ENCODE data around the gene ANKDD1A. TPM values are rescaled to one million over a fixed set of nuclear protein-coding genes. Genes with fewer than 3 reads are reported as not detected.
A peak's percentile ranks its signal among the peaks of the same experiment; 100 is the strongest.

The ANKDD1A gene
- total RNA-seq, 1 experiment from 2014 or later = 6.1 TPM

DNA sequence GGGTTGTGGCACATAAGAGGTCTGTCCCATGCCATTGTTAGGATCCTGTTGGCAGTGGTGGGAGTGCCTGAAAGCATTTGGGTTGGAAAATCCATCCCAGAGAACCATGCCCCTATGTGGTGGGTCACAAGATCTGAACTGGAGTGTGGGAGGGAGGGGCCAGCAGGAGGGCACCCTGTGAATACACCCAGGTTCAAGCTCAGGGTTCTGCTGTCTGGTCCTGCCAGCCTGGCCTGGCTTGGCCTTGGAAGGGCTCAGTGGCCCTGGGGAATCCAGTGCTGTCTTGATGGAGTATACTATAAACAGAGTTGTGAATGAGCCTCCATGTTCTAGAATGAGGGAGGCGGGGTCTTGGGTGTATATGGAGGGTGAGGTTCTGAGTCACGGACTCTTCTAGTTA, 11.8 kb downstream of the ANKDD1A start:
- peaks cover 13% of the 10 kb centered on the region for H3K9me3 Mint-ChIP-seq
- ChIA-PET CTCF (no interaction called here), POLR2A (no interaction called here)
- TF ChIP-seq AR (CRISPR knock-in tag; IDR thresholded peaks at IDR 0.05) (no peak), ZNF416 (CRISPR knock-in tag; IDR thresholded peaks at IDR 0.05) (no peak)
- TF ChIP-seq, protein P1, sequence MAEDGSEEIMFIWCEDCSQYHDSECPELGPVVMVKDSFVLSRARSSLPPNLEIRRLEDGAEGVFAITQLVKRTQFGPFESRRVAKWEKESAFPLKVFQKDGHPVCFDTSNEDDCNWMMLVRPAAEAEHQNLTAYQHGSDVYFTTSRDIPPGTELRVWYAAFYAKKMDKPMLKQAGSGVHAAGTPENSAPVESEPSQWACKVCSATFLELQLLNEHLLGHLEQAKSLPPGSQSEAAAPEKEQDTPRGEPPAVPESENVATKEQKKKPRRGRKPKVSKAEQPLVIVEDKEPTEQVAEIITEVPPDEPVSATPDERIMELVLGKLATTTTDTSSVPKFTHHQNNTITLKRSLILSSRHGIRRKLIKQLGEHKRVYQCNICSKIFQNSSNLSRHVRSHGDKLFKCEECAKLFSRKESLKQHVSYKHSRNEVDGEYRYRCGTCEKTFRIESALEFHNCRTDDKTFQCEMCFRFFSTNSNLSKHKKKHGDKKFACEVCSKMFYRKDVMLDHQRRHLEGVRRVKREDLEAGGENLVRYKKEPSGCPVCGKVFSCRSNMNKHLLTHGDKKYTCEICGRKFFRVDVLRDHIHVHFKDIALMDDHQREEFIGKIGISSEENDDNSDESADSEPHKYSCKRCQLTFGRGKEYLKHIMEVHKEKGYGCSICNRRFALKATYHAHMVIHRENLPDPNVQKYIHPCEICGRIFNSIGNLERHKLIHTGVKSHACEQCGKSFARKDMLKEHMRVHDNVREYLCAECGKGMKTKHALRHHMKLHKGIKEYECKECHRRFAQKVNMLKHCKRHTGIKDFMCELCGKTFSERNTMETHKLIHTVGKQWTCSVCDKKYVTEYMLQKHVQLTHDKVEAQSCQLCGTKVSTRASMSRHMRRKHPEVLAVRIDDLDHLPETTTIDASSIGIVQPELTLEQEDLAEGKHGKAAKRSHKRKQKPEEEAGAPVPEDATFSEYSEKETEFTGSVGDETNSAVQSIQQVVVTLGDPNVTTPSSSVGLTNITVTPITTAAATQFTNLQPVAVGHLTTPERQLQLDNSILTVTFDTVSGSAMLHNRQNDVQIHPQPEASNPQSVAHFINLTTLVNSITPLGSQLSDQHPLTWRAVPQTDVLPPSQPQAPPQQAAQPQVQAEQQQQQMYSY (CRISPR knock-in tag; IDR thresholded peaks at IDR 0.05) = peak; percentile 53; the same call in 1 of the 2 replicates
- ATAC-seq (no peak), DNase-seq (ENCODE audit: low spot score) (no peak)
- no peaks in the 10 kb centered on the region for H3K36me3 Mint-ChIP-seq
- H3K4me3 Mint-ChIP-seq = no peak overlapping the region
- H3K27ac Mint-ChIP-seq = no peak overlapping the region
- H3K4me1 Mint-ChIP-seq = peaks cover 6% of the 10 kb centered on the region
- H3K27me3 Mint-ChIP-seq (ENCODE audit: low read depth) = no peaks in the 10 kb centered on the region

DNA sequence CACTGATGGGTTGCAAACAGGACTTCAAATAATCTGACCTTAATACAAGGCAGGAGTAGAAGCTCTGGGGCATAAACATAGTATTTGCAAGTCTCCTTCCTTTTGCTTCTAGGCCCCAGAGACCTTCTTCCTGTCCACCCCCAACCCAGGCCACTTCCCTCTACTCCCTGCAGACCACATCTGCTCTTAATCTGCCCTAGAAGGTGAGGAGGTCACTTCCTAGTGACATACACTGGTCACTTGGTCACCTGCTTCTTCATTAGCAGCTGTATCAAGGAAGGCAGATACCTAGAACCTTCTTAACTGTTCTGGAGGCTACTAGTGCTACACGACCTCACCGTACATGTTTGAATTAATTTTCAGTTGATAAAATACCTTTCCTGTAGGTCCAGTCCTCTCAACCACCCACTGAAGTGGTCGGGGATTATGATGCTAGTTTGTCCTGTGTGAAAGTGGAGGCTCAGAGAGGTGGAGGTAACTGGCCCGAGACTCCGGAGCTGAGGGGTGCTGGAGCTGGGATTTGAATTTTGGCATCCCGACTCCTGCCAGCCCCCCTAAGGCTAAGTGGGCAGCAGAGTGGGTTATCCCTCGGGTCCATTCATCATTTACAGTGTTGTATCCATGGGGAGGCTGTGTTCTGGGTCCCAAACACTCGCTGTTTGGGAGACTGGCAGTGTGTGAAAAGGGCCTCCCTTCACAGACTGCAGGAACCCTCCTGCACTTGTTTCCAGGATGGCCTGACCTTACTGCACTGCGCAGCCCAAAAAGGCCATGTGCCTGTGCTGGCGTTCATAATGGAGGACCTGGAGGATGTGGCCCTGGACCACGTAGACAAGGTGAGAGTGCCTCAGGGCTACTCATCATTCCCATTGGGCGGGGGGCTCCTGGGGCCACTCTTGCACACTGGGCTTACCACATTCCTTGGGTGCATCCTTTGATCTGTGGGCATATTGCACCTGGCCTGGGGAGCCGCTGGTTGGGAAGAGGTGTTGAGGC, 13.9 kb downstream of the ANKDD1A start:
- H3K27ac Mint-ChIP-seq = peak overlapping the region; percentile 51
- CTCF ChIA-PET = interaction anchor here (1.0 kb wide), 1 partner anchor 20 kb away, joined by 3 read pairs; no protein-coding TSS in a partner anchor
- no peak for DNase-seq (ENCODE audit: low spot score)

DNA sequence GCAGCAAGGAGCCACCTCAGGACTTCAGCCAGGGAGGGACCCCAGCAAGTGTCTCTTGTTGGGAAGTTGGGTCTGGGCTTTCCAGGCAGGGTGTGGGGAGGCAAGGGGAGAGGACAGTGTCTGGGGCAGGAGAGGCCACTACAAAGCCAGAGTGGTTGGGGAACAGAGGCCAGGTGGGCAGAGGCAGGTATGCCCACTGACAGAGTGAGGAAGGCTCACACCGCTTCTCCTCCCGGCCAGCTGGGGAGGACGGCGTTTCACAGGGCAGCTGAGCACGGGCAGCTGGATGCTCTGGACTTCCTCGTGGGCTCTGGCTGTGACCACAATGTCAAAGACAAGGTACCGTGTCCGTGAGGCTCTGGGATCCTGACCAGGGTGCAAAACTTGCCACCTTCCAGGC, 15.0 kb downstream of the ANKDD1A start:
- POLR2A ChIA-PET = no interaction called here
- H3K27me3 Mint-ChIP-seq (ENCODE audit: low read depth) = no peaks in the 10 kb centered on the region
- peaks cover 13% of the 10 kb centered on the region for H3K9me3 Mint-ChIP-seq
- TF ChIP-seq ZSCAN18 (CRISPR knock-in tag; IDR thresholded peaks at IDR 0.05) = no peak
- TF ChIP-seq RELA (CRISPR knock-in tag; IDR thresholded peaks at IDR 0.05; ENCODE audit: borderline replicate concordance) = no peak
- TF ChIP-seq, protein P2, sequence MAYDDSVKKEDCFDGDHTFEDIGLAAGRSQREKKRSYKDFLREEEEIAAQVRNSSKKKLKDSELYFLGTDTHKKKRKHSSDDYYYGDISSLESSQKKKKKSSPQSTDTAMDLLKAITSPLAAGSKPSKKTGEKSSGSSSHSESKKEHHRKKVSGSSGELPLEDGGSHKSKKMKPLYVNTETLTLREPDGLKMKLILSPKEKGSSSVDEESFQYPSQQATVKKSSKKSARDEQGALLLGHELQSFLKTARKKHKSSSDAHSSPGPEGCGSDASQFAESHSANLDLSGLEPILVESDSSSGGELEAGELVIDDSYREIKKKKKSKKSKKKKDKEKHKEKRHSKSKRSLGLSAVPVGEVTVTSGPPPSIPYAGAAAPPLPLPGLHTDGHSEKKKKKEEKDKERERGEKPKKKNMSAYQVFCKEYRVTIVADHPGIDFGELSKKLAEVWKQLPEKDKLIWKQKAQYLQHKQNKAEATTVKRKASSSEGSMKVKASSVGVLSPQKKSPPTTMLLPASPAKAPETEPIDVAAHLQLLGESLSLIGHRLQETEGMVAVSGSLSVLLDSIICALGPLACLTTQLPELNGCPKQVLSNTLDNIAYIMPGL (CRISPR knock-in tag; IDR thresholded peaks at IDR 0.05) = no peak
- TF ChIP-seq ATF1 (CRISPR knock-in tag; IDR thresholded peaks at IDR 0.05) = no peak
- TF ChIP-seq ZNF263 (CRISPR knock-in tag; IDR thresholded peaks at IDR 0.05; ENCODE audit: low read depth) = no peak
- TF ChIP-seq ZNF219 (CRISPR knock-in tag; IDR thresholded peaks at IDR 0.05; ENCODE audit: borderline replicate concordance) = no peak
- TF ChIP-seq ZBTB43 (CRISPR knock-in tag; IDR thresholded peaks at IDR 0.05) = no peak
- no peak for TF ChIP-seq ZNF416 (CRISPR knock-in tag; IDR thresholded peaks at IDR 0.05)
- TF ChIP-seq ZNF281 (CRISPR knock-in tag; IDR thresholded peaks at IDR 0.05) = no peak
- no peak for TF ChIP-seq ZNF423 (CRISPR knock-in tag; IDR thresholded peaks at IDR 0.05)

More for the DNA sequence above, 13.9 kb downstream of the ANKDD1A start:
- POLR2A ChIA-PET = no interaction called here
- no peak for ATAC-seq
- no peaks in the 10 kb centered on the region for H3K27me3 Mint-ChIP-seq (ENCODE audit: low read depth)
- H3K9me3 Mint-ChIP-seq = peaks cover 13% of the 10 kb centered on the region
- TF ChIP-seq FOXP1 (CRISPR knock-in tag; IDR thresholded peaks at IDR 0.05; ENCODE audit: borderline replicate concordance) = no peak
- TF ChIP-seq, protein P3, sequence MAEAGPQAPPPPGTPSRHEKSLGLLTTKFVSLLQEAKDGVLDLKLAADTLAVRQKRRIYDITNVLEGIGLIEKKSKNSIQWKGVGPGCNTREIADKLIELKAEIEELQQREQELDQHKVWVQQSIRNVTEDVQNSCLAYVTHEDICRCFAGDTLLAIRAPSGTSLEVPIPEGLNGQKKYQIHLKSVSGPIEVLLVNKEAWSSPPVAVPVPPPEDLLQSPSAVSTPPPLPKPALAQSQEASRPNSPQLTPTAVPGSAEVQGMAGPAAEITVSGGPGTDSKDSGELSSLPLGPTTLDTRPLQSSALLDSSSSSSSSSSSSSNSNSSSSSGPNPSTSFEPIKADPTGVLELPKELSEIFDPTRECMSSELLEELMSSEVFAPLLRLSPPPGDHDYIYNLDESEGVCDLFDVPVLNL (CRISPR knock-in tag; IDR thresholded peaks at IDR 0.05; ENCODE audit: borderline replicate concordance, low read depth) = no peak
- no peak overlapping the region for H3K4me3 Mint-ChIP-seq
- peaks cover 3% of the 10 kb centered on the region for H3K4me1 Mint-ChIP-seq
- no peaks in the 10 kb centered on the region; the same call in 1 of the 2 replicates for H3K36me3 Mint-ChIP-seq

More for the DNA sequence above, 15.0 kb downstream of the ANKDD1A start:
- Mint-ChIP-seq H3K36me3 (no peaks in the 10 kb centered on the region; the same call in 1 of the 2 replicates), H3K4me3 (no peak overlapping the region), H3K4me1 (peaks cover 3% of the 10 kb centered on the region), H3K27ac (no peak overlapping the region)
- ATAC-seq (no peak), DNase-seq (ENCODE audit: low spot score) (no peak)
- CTCF ChIA-PET = interaction anchor here (1.0 kb wide), 1 partner anchor 19 kb away, joined by 3 read pairs; no protein-coding TSS in a partner anchor

All from WTC11 (cell line).